Gastrocnemius medialis (tissue), 4 donors: ENCODE data around the gene ELL2. TPM values are rescaled to one million over a fixed set of nuclear protein-coding genes. Genes with fewer than 3 reads are reported as not detected.
"Not testable (repeated sequence)": the region's sequence is repeated elsewhere in the genome, so short reads cannot be mapped to it uniquely, and the experiment has no call there.

Experiments
- ATAC-seq, 2 donors: fragments of 150-250 bp; one replicate each; pipeline ENCODE4 v1.9.1; 2016
- DNase-seq, 2 donors: peaks; one replicate each; pipeline ENCODE4 v3.0.0-alpha.2; 2019
- H3K27ac ChIP-seq, 4 donors: fragments of 200-600 bp; sonication (generic); 1 replicate in 1 of 4; 2 replicates in 3 of 4; pipeline ENCODE4 v1.5.1; 2016 to 2018; ENCODE audit warnings: mild to moderate bottlenecking in 2 of 4, moderate library complexity in 1 of 4
- H3K27me3 ChIP-seq, 3 donors: fragments of 200-600 bp; sonication (generic) in 2 of 3; 1 replicate in 1 of 3; 2 replicates in 2 of 3; pipeline versions ENCODE4 v1.5.1 to v1.6.0; 2016 to 2019; ENCODE audit warnings: mild to moderate bottlenecking in 1 of 3, moderate library complexity in 1 of 3
- H3K36me3 ChIP-seq, 2 donors: fragments of 200-600 bp; sonication (generic) in 1 of 2; one replicate each; pipeline ENCODE4 v1.5.1; 2017 to 2018
- H3K4me1 ChIP-seq, 2 donors: fragments of 200-600 bp; sonication (generic) in 1 of 2; one replicate each; pipeline ENCODE4 v1.5.1; 2016 to 2017; ENCODE audit warnings: mild to moderate bottlenecking in 2 of 2
- H3K4me3 ChIP-seq, 4 donors: fragments of 200-600 bp; sonication (generic) in 3 of 4; 1 replicate in 1 of 4; 2 replicates in 3 of 4; pipeline ENCODE4 v1.5.1; 2016 to 2019; ENCODE audit warnings: mild to moderate bottlenecking in 2 of 4
- H3K9me3 ChIP-seq, 3 donors: fragments of 200-600 bp; sonication (generic) in 2 of 3; 1 replicate in 1 of 3; 2 replicates in 2 of 3; pipeline ENCODE4 v1.5.1; 2016 to 2019
- CTCF ChIP-seq, 5 experiments: fragments of 450-650 bp in 3 of 5; fragments of 200-600 bp in 2 of 5; sonication (generic) in 2 of 5; IDR thresholded peaks in 4 of 5; conservative IDR thresholded peaks in 1 of 5; 1 replicate in 4 of 5; 2 replicates in 1 of 5; pipeline ENCODE4 v1.5.1; 2016 to 2019; ENCODE audit warnings: antibody characterized with exemption in 5 of 5, mild to moderate bottlenecking in 3 of 5, moderate library complexity in 3 of 5
- POLR2A ChIP-seq, 2 donors: fragments of 450-650 bp; IDR thresholded peaks; one replicate each; pipeline ENCODE4 v1.6.1; 2017; ENCODE audit warnings: antibody characterized with exemption in 2 of 2, mild to moderate bottlenecking in 2 of 2, moderate library complexity in 2 of 2
- in situ Hi-C, 4 donors: fragments of 200-750 bp; cut with MboI; loops; one replicate each; pipeline versions ENCODE4 v1.15.0 to v1.8.0; 2017; ENCODE audit warnings: low sequenced_read_pairs in 4 of 4
- intact Hi-C: fragments of 100-400 bp; cut with DNase I; formaldehyde crosslinking; loops from one replicate; pipeline ENCODE4 v1.15.1; 2023; ENCODE audit warnings: low total_unique reads
- total RNA-seq, 4 donors: library from RNA; depleted of rRNA; stranded (reverse); fragments of >200 nt; gene quantifications; one replicate each; pipeline versions ENCODE4 v1.1.0 to v1.2.3, GENCODE V29; 2016

The ELL2 gene
- total RNA-seq, 4 donors from 2014 or later = 35.2 to 64.5 (median 42.9) TPM

GRCh38 chr5:95931079-95931833 lies 30.4 kb downstream of the ELL2 start:
- in situ Hi-C loops (no loop called here), intact Hi-C loops (no loop called here)
- DNase-seq (no peak), ATAC-seq (no peak)
- H3K4me3 ChIP-seq = no peak overlapping the region
- no peaks in the 10 kb centered on the region for H3K9me3 ChIP-seq
- H3K4me1 ChIP-seq = peaks cover 3% of the 10 kb centered on the region in 2 donors
- TF ChIP-seq CTCF (IDR thresholded peaks at IDR 0.05 in 4 of 5, conservative IDR thresholded peaks at IDR 0.05 in 1 of 5) = no peak
- no peak for TF ChIP-seq POLR2A (IDR thresholded peaks at IDR 0.05)
- H3K27me3 ChIP-seq = no peaks in the 10 kb centered on the region
- H3K36me3 ChIP-seq = no peaks in the 10 kb centered on the region
- no peak overlapping the region for H3K27ac ChIP-seq

GRCh38 chr5:95930141-95930930 lies 31.3 kb downstream of the ELL2 start:
- no peaks in the 10 kb centered on the region for H3K36me3 ChIP-seq
- DNase-seq = no peak
- TF ChIP-seq POLR2A (IDR thresholded peaks at IDR 0.05) (no peak), CTCF (IDR thresholded peaks at IDR 0.05 in 4 of 5, conservative IDR thresholded peaks at IDR 0.05 in 1 of 5) (no peak)
- no peak overlapping the region for H3K4me3 ChIP-seq
- intact Hi-C loops = no loop called here
- no peak overlapping the region for H3K27ac ChIP-seq
- in situ Hi-C loops = no loop called here
- peaks cover 3 to 5% of the 10 kb centered on the region in 2 donors for H3K4me1 ChIP-seq
- no peaks in the 10 kb centered on the region for H3K9me3 ChIP-seq
- no peaks in the 10 kb centered on the region for H3K27me3 ChIP-seq
- ATAC-seq = peak in 1 of 2 donors; percentile 80

GRCh38 chr5:95928724-95929253 lies 32.9 kb downstream of the ELL2 start:
- TF ChIP-seq POLR2A (IDR thresholded peaks at IDR 0.05) (no peak), CTCF (IDR thresholded peaks at IDR 0.05 in 4 of 5, conservative IDR thresholded peaks at IDR 0.05 in 1 of 5) (no peak)
- Histone ChIP-seq H3K36me3 (no peaks in the 10 kb centered on the region), H3K4me3 (no peak overlapping the region), H3K27me3 (no peaks in the 10 kb centered on the region), H3K4me1 (peaks cover 10% of the 10 kb centered on the region in 2 donors), H3K9me3 (no peaks in the 10 kb centered on the region), H3K27ac (no peak overlapping the region)
- intact Hi-C loops = no loop called here
- in situ Hi-C loops = no loop called here
- DNase-seq = no peak
- ATAC-seq = no peak

GRCh38 chr5:95927927-95928723 lies 33.5 kb downstream of the ELL2 start:
- no peak for DNase-seq
- no peaks in the 10 kb centered on the region for H3K36me3 ChIP-seq
- intact Hi-C loops (no loop called here), in situ Hi-C loops (no loop called here)
- ATAC-seq = no peak
- H3K27ac ChIP-seq = no peak overlapping the region
- no peaks in the 10 kb centered on the region for H3K27me3 ChIP-seq
- no peak for TF ChIP-seq POLR2A (IDR thresholded peaks at IDR 0.05)
- no peak for TF ChIP-seq CTCF (IDR thresholded peaks at IDR 0.05 in 4 of 5, conservative IDR thresholded peaks at IDR 0.05 in 1 of 5)
- no peaks in the 10 kb centered on the region for H3K9me3 ChIP-seq
- H3K4me1 ChIP-seq = peaks cover 10% of the 10 kb centered on the region in 2 donors
- no peak overlapping the region for H3K4me3 ChIP-seq

- H3K27me3 ChIP-seq, ATAC-seq, intact Hi-C loops, in situ Hi-C loops, H3K36me3 ChIP-seq, DNase-seq, H3K9me3 ChIP-seq, H3K27ac ChIP-seq, H3K4me3 ChIP-seq: not testable (repeated sequence)
- H3K4me1 ChIP-seq = peaks cover 10 to 13% of the 10 kb centered on the region in 2 donors
These were observed 34.4 kb downstream of the ELL2 start for GRCh38 chr5:95927300-95927699.
